HCT116 (cell line): ENCODE data around the gene COL2A1. TPM values are rescaled to one million over a fixed set of nuclear protein-coding genes. Genes with fewer than 3 reads are reported as not detected.

Source experiments
- ATAC-seq: fragments of 200-7000 bp; cut with Tn5 transposase; 2 replicates; pipeline ENCODE4 v1.9.1; 2020; ENCODE audit warnings: mild to moderate bottlenecking, moderate library complexity
- BruUV-seq: library from RNA; stranded (reverse); fragments of 400-500 nt; replicated peaks from 2 replicates; lab custom pipeline; 2021; lab: Mats Ljungman, UMichigan
- CTCF ChIA-PET: fragments of 300-600 bp; sonication (Branson Sonifier 250); formaldehyde crosslinking; loops from one replicate; lab custom pipeline; 2021; ENCODE audit warnings: antibody characterized with exemption; lab: Charles Lee
- POLR2A ChIA-PET: fragments of 300-600, 350-600 bp; sonication (Branson Sonifier 250); formaldehyde crosslinking; loops from one replicate; lab custom pipeline; 2021; ENCODE audit warnings: antibody characterized with exemption; lab: Charles Lee
- RAD21 ChIA-PET, 2 experiments: fragments of 300-600 bp; sonication (Branson Sonifier 250); formaldehyde crosslinking; loops; one replicate each; lab custom pipeline; 2023; ENCODE audit warnings: low total read pairs in 2 of 2; ENCODE audit not compliant: uncharacterized antibody in 2 of 2, unreplicated experiment in 2 of 2, low non-redundant PET in 1 of 2; lab: Charles Lee
- DNase-seq: peaks from one replicate; pipeline ENCODE4 v3.0.0-alpha.2; 2010; ENCODE audit warnings: low read depth, low spot score
- H2AFZ ChIP-seq: fragments of 200-600 bp; shearing (Covaris generic), sonication (generic); 2 replicates; pipeline ENCODE4 v1.6.1; 2017; ENCODE audit warnings: low read depth, mixed run types, mixed read lengths, antibody characterized with exemption, low read length; ENCODE audit not compliant: poor library complexity, severe bottlenecking
- H3K27ac ChIP-seq: 2 replicates; pipeline ENCODE4 v1.5.1; 2012; ENCODE audit warnings: low read depth, low read length
- H3K27me3 ChIP-seq: fragments of 200-600 bp; sonication (generic); 2 replicates; pipeline ENCODE4 v1.6.1; 2016; ENCODE audit warnings: mixed run types, low read length, mixed read lengths; ENCODE audit not compliant: insufficient read depth
- H3K36me3 ChIP-seq, 2 experiments: fragments of 200-500 bp in 1 of 2; fragments of 200-600 bp in 1 of 2; sonication (Bioruptor generic) in 1 of 2; sonication (generic) in 1 of 2; 2 replicates each; pipeline versions ENCODE4 v1.5.1 to v1.6.1; 2014 to 2016; ENCODE audit warnings: low read length in 2 of 2, inconsistent platforms in 1 of 2, mixed read lengths in 1 of 2, mixed run types in 1 of 2; ENCODE audit not compliant: insufficient read depth in 2 of 2, control insufficient read depth in 1 of 2
- H3K4me1 ChIP-seq, 2 experiments: fragments of 200-600 bp in 1 of 2; sonication (generic) in 1 of 2; 2 replicates each; pipeline versions ENCODE4 v1.5.1 to v1.6.1; 2012 to 2017; ENCODE audit warnings: low read length in 2 of 2, inconsistent platforms in 1 of 2, mild to moderate bottlenecking in 1 of 2, mixed read lengths in 1 of 2, mixed run types in 1 of 2, moderate library complexity in 1 of 2; ENCODE audit not compliant: insufficient read depth in 2 of 2, control insufficient read depth in 1 of 2
- H3K4me2 ChIP-seq: fragments of 200-600 bp; sonication (generic); 2 replicates; pipeline ENCODE4 v1.6.1; 2017; ENCODE audit warnings: mixed run types, low read length, mixed read lengths
- H3K4me3 ChIP-seq, 2 experiments: fragments of 200-600 bp in 1 of 2; sonication (generic) in 1 of 2; replicated peaks in 1 of 2; 2 replicates each; pipeline ENCODE4 v1.5.1; 2011 to 2016; ENCODE audit warnings: low read length in 2 of 2, control low read depth in 1 of 2, low read depth in 1 of 2, mild to moderate bottlenecking in 1 of 2, mixed read lengths in 1 of 2, mixed run types in 1 of 2
- H3K79me2 ChIP-seq: fragments of 200-600 bp; sonication (generic); 2 replicates; pipeline ENCODE4 v1.6.1; 2017; ENCODE audit warnings: mild to moderate bottlenecking, mixed run types, low read length, moderate library complexity, mixed read lengths; ENCODE audit not compliant: insufficient read depth
- H3K9ac ChIP-seq: fragments of 200-600 bp; sonication (generic); 2 replicates; pipeline ENCODE4 v1.6.1; 2016; ENCODE audit warnings: low read length, mixed read lengths
- H3K9me2 ChIP-seq: fragments of 200-600 bp; sonication (generic), shearing (Covaris generic); 2 replicates; pipeline ENCODE4 v1.6.1; 2017; ENCODE audit warnings: mixed run types, mild to moderate bottlenecking, moderate library complexity; ENCODE audit not compliant: insufficient read depth
- H3K9me3 ChIP-seq, 2 experiments: fragments of 200-500 bp in 1 of 2; fragments of 200-600 bp in 1 of 2; sonication (Bioruptor generic) in 1 of 2; sonication (generic) in 1 of 2; 2 replicates each; pipeline ENCODE4 v1.6.1; 2014 to 2017; ENCODE audit warnings: low read length in 2 of 2, mixed read lengths in 2 of 2, inconsistent platforms in 1 of 2, low read depth in 1 of 2, mild to moderate bottlenecking in 1 of 2, mixed run types in 1 of 2, moderate library complexity in 1 of 2; ENCODE audit not compliant: control insufficient read depth in 1 of 2, insufficient read depth in 1 of 2
- H4K20me1 ChIP-seq: fragments of 200-600 bp; sonication (generic), shearing (Covaris generic); 2 replicates; pipeline ENCODE4 v1.6.1; 2017; ENCODE audit warnings: mixed run types, mild to moderate bottlenecking, moderate library complexity; ENCODE audit not compliant: insufficient read depth
- EGR1 ChIP-seq: IDR thresholded peaks from 2 replicates; pipeline ENCODE4 v1.6.1; 2012; ENCODE audit warnings: low read depth
- EZH2 ChIP-seq: fragments of 200-600 bp; sonication (generic); IDR thresholded peaks from 2 replicates; pipeline ENCODE4 v1.6.1; 2017; ENCODE audit warnings: antibody characterized with exemption, mixed run types
- EZH2phosphoT487 ChIP-seq: fragments of 200-600 bp; IDR thresholded peaks from 2 replicates; pipeline ENCODE4 v1.6.1; 2018; ENCODE audit warnings: antibody characterized with exemption, borderline replicate concordance
- FOSL1 ChIP-seq: IDR thresholded peaks from 2 replicates; pipeline ENCODE4 v1.6.1; 2012; ENCODE audit warnings: low read depth
- POLR2A ChIP-seq: IDR thresholded peaks from 2 replicates; pipeline ENCODE4 v1.7.0; 2011; ENCODE audit warnings: borderline replicate concordance; ENCODE audit not compliant: insufficient read depth, insufficient read length; ENCODE audit errors: extremely low read depth
- POLR2AphosphoS5 ChIP-seq: IDR thresholded peaks from 2 replicates; pipeline ENCODE4 v1.6.1; 2011; ENCODE audit warnings: mild to moderate bottlenecking, low read depth, low read length, moderate library complexity
- RAD21 ChIP-seq: IDR thresholded peaks from 2 replicates; pipeline ENCODE4 v1.6.1; 2012; ENCODE audit warnings: low read depth, mild to moderate bottlenecking
- SIN3A ChIP-seq: IDR thresholded peaks from 2 replicates; pipeline ENCODE4 v1.6.1; 2012; ENCODE audit warnings: low read depth
- SP1 ChIP-seq: IDR thresholded peaks from 2 replicates; pipeline ENCODE4 v1.6.1; 2012; ENCODE audit warnings: low read depth
- SRF ChIP-seq: IDR thresholded peaks from 2 replicates; pipeline ENCODE4 v1.6.1; 2012; ENCODE audit warnings: low read depth
- TCF7L2 ChIP-seq: IDR thresholded peaks from 2 replicates; pipeline ENCODE4 v1.7.0; 2011; ENCODE audit warnings: borderline replicate concordance, inconsistent platforms; ENCODE audit not compliant: insufficient read depth, insufficient read length; ENCODE audit errors: extremely low read depth
- YY1 ChIP-seq: IDR thresholded peaks from 2 replicates; pipeline ENCODE4 v1.6.1; 2011; ENCODE audit warnings: low read length, low read depth, moderate library complexity, mild to moderate bottlenecking; ENCODE audit not compliant: insufficient replicate concordance; ENCODE audit errors: extremely low read depth
- ZFX ChIP-seq: fragments of 450-650 bp; IDR thresholded peaks from 2 replicates; pipeline ENCODE4 v1.6.1; 2017
- ZNF274 ChIP-seq: fragments of 200-500 bp; sonication (Bioruptor generic); IDR thresholded peaks from 2 replicates; pipeline ENCODE4 v1.6.1; 2014; ENCODE audit warnings: mild to moderate bottlenecking, low read depth, low read length, inconsistent platforms
- intact Hi-C: fragments of 100-400 bp; cut with micrococcal nuclease; formaldehyde crosslinking; loops from 2 replicates; pipeline ENCODE4 v1.10.0; 2022
- total RNA-seq: library from RNA; stranded (reverse); gene quantifications from one replicate; pipeline ENCODE4 v1.2.1, GENCODE V29; 2021; ENCODE audit not compliant: unreplicated experiment
- TF ChIP-seq, protein P1 (sequence below): IDR thresholded peaks from 2 replicates; pipeline ENCODE4 v1.6.1; 2011; ENCODE audit warnings: mild to moderate bottlenecking, low read length, moderate library complexity; ENCODE audit not compliant: insufficient replicate concordance; ENCODE audit errors: extremely low read depth
- TF ChIP-seq, protein P2 (sequence below): IDR thresholded peaks from 2 replicates; pipeline ENCODE4 v1.6.1; 2012
- TF ChIP-seq, protein P3 (sequence below), 3 experiments: fragments of 200-600 bp in 1 of 3; sonication (generic) in 1 of 3; IDR thresholded peaks in 2 of 3; conservative IDR thresholded peaks in 1 of 3; 2 replicates each; pipeline ENCODE4 v1.5.1; 2012 to 2017; ENCODE audit warnings: low read depth in 2 of 3, low read length in 2 of 3, antibody characterized with exemption in 1 of 3, borderline replicate concordance in 1 of 3, control low read depth in 1 of 3, mild to moderate bottlenecking in 1 of 3, mixed read lengths in 1 of 3, mixed run types in 1 of 3, moderate library complexity in 1 of 3; ENCODE audit not compliant: insufficient read depth in 1 of 3
- TF ChIP-seq, protein P4 (sequence below): IDR thresholded peaks from 2 replicates; pipeline ENCODE4 v1.6.1; 2012; ENCODE audit warnings: low read depth
- TF ChIP-seq, protein P5 (sequence below): IDR thresholded peaks from 2 replicates; pipeline ENCODE4 v1.6.1; 2012

Gene COL2A1
- total RNA-seq, 1 experiment from 2014 or later: 0.22 TPM

DNA sequence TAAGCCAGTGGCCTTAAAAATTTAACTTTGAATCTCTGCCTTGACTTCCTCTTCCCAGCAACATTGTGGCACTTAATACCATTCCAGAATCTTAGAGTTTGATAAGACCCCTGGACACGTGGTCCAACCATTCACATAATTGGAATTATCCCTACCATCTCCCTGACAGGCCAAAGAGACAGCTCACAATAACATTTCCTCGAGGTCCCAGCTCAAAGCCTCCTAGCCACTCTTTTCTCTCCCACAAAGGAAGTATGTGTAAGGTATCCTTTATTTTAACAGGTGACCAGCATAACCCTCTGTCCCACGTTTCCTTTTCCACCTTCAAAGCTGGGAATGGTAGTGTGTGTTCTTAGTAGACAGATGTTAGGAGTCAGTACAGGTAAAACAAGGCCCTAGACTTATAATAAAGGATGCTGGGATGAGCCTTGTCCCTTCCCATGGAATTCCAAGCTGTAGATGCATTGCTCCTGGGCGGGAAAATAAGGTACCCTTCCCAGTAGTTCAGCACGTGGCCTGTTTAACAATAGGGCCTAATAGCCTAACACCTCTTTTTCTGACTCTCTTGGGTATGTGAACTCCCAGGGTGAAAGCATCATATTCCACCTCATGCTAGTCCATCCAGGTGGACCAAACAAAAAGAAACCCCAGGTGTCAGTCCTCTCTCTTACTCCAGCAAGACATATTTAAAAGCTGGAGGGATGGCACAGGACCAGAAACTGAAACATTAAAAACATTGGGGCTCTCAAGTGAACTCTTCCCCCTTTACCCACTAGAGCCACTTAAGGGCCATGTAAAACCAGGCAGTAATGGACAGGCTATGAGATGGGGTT, 37.5 kb upstream of the COL2A1 start:
- Histone ChIP-seq H3K36me3 (peaks cover 15 to 21% of the 10 kb centered on the region in 2 experiments), H3K4me2 (no peak overlapping the region), H3K27ac (no peak overlapping the region), H3K9me3 (no peaks in the 10 kb centered on the region), H3K4me1 (no peaks in the 10 kb centered on the region), H3K9me2 (no peaks in the 10 kb centered on the region; the same call in 1 of the 2 replicates), H4K20me1 (no peaks in the 10 kb centered on the region), H3K79me2 (no peaks in the 10 kb centered on the region), H3K4me3 (no peak overlapping the region), H2AFZ (no peak overlapping the region), H3K27me3 (no peaks in the 10 kb centered on the region), H3K9ac (no peak overlapping the region)
- ATAC-seq (no peak), DNase-seq (no peak)
- POLR2A ChIA-PET: no interaction called here
- intact Hi-C loops: no loop called here
- RAD21 ChIA-PET: no interaction called here
- no TSS peak for BruUV-seq
- CTCF ChIA-PET: no interaction called here
- TF ChIP-seq, protein P1, sequence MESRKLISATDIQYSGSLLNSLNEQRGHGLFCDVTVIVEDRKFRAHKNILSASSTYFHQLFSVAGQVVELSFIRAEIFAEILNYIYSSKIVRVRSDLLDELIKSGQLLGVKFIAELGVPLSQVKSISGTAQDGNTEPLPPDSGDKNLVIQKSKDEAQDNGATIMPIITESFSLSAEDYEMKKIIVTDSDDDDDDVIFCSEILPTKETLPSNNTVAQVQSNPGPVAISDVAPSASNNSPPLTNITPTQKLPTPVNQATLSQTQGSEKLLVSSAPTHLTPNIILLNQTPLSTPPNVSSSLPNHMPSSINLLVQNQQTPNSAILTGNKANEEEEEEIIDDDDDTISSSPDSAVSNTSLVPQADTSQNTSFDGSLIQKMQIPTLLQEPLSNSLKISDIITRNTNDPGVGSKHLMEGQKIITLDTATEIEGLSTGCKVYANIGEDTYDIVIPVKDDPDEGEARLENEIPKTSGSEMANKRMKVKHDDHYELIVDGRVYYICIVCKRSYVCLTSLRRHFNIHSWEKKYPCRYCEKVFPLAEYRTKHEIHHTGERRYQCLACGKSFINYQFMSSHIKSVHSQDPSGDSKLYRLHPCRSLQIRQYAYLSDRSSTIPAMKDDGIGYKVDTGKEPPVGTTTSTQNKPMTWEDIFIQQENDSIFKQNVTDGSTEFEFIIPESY: no peak
- TF ChIP-seq, protein P2, sequence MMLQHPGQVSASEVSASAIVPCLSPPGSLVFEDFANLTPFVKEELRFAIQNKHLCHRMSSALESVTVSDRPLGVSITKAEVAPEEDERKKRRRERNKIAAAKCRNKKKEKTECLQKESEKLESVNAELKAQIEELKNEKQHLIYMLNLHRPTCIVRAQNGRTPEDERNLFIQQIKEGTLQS: no peak
- TF ChIP-seq ZNF274 (no peak), POLR2AphosphoS5 (no peak), POLR2A (no peak), SRF (no peak), SIN3A (no peak), TCF7L2 (no peak), SP1 (no peak), YY1 (no peak), ZFX (no peak), EGR1 (no peak), EZH2phosphoT487 (no peak), EZH2 (no peak), RAD21 (no peak), FOSL1 (no peak)
- TF ChIP-seq, protein P3, sequence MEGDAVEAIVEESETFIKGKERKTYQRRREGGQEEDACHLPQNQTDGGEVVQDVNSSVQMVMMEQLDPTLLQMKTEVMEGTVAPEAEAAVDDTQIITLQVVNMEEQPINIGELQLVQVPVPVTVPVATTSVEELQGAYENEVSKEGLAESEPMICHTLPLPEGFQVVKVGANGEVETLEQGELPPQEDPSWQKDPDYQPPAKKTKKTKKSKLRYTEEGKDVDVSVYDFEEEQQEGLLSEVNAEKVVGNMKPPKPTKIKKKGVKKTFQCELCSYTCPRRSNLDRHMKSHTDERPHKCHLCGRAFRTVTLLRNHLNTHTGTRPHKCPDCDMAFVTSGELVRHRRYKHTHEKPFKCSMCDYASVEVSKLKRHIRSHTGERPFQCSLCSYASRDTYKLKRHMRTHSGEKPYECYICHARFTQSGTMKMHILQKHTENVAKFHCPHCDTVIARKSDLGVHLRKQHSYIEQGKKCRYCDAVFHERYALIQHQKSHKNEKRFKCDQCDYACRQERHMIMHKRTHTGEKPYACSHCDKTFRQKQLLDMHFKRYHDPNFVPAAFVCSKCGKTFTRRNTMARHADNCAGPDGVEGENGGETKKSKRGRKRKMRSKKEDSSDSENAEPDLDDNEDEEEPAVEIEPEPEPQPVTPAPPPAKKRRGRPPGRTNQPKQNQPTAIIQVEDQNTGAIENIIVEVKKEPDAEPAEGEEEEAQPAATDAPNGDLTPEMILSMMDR (IDR thresholded peaks at IDR 0.05 in 2 of 3, conservative IDR thresholded peaks at IDR 0.05 in 1 of 3; ENCODE audit: borderline replicate concordance in 1 of 3, insufficient read depth in 1 of 3, low read depth in 2 of 3, low read length in 2 of 3): no peak
- TF ChIP-seq, protein P4, sequence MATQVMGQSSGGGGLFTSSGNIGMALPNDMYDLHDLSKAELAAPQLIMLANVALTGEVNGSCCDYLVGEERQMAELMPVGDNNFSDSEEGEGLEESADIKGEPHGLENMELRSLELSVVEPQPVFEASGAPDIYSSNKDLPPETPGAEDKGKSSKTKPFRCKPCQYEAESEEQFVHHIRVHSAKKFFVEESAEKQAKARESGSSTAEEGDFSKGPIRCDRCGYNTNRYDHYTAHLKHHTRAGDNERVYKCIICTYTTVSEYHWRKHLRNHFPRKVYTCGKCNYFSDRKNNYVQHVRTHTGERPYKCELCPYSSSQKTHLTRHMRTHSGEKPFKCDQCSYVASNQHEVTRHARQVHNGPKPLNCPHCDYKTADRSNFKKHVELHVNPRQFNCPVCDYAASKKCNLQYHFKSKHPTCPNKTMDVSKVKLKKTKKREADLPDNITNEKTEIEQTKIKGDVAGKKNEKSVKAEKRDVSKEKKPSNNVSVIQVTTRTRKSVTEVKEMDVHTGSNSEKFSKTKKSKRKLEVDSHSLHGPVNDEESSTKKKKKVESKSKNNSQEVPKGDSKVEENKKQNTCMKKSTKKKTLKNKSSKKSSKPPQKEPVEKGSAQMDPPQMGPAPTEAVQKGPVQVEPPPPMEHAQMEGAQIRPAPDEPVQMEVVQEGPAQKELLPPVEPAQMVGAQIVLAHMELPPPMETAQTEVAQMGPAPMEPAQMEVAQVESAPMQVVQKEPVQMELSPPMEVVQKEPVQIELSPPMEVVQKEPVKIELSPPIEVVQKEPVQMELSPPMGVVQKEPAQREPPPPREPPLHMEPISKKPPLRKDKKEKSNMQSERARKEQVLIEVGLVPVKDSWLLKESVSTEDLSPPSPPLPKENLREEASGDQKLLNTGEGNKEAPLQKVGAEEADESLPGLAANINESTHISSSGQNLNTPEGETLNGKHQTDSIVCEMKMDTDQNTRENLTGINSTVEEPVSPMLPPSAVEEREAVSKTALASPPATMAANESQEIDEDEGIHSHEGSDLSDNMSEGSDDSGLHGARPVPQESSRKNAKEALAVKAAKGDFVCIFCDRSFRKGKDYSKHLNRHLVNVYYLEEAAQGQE: no peak
- TF ChIP-seq, protein P5, sequence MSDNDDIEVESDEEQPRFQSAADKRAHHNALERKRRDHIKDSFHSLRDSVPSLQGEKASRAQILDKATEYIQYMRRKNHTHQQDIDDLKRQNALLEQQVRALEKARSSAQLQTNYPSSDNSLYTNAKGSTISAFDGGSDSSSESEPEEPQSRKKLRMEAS: no peak
